NCI-H187 (cell line): ENCODE results near the gene FAAP20.
A peak's percentile ranks its signal among the peaks of the same experiment; 100 is the strongest.

ENCODE experiments used
- DNase-seq, 2 experiments: peaks; one replicate each; lab custom pipeline; 2025; lab: John Stamatoyannopoulos, UW

Gene FAAP20

GRCh38 chr1:2212274-2212531 lies 17.6 kb upstream of the FAAP20 start:
- no peak for DNase-seq

DNA sequence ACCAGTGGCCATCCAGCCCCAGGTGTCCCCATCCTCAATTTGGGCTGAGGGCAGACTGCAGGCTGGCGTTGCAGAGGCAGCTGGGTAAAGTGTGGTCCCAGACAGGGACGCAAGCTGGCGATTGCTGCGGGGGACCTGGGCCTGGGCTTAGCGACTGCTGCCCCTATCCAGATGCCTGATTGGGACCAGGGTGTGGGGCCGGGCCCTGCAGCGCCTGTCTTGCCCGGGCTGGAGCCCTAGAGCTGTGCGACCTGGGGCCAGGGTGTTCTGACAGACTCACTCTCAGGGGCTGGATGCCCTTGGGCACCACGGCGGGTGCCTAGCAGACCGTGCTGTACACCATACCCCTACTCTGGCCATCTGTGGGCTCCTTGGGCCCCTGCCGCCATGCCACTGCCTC lies 16.2 kb upstream of the FAAP20 start:
- no peak for DNase-seq

DNA sequence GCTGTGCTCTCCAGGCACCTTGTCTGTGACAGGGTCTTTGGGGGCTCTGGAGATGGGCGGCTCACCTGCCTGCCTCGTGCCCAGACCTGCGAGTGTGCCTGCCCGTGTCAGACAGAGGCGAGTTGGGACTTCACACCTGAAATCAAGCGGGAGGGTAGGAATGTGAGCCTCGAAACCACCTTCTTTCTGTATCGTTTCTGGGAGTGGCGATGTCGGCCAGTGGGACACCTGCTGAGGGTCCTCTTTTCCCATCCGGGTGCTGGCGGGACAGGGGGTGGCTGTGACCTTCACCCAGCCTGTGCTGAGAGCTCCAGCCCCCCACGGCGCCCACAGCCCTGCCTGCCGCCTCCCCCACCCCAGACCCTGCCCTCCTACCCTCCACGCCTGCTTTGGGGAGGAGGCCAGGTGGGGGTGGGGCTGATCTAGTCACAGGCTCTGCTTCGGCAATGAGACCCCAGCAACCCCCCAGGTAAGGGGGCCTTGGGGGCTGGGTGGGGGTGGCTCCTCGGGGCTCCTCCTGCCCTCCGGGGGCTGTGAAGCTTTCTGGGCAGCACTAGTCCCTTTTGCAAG lies 15.6 kb upstream of the FAAP20 start:
- no peak for DNase-seq

- no peak for DNase-seq
Observed at GRCh38 chr1:2209400-2210083, 15.0 kb upstream of the FAAP20 start.

- no peak for DNase-seq
Observed at GRCh38 chr1:2208309-2209239, 14.0 kb upstream of the FAAP20 start.

DNA sequence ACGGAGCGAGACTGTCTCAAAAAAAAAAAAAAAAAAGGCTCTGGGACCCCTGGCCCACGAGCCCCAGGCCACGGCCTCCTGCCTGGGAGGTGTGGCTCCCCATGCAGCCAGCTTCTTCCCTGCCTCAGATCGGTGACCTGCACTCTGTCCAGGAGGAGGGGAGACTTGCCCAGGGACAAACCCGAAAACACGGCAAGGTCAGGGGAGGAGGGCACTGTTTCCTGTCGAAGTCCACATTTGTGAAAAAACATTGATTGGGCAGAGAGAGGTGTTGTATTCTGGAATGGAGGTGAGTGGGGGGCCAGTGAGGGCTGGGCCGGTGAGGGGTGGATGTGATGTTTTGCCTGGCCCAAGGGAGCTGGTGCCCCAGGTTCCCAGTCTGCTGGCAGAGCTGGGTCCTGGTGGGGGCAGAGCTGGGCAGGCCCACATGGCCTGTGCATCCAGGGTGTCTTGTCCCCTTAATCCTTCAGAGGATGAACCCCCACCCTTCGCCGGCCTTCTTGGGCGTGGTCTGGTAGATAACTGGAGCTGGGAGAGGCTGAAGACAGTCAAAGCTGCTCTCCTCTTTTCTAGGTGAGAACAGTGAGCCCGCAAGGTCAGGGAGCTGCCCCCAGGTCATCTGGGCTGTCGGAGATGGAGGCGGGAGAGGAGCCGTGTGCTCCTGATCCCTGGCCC lies 12.4 kb upstream of the FAAP20 start:
- DNase-seq: no peak

DNA sequence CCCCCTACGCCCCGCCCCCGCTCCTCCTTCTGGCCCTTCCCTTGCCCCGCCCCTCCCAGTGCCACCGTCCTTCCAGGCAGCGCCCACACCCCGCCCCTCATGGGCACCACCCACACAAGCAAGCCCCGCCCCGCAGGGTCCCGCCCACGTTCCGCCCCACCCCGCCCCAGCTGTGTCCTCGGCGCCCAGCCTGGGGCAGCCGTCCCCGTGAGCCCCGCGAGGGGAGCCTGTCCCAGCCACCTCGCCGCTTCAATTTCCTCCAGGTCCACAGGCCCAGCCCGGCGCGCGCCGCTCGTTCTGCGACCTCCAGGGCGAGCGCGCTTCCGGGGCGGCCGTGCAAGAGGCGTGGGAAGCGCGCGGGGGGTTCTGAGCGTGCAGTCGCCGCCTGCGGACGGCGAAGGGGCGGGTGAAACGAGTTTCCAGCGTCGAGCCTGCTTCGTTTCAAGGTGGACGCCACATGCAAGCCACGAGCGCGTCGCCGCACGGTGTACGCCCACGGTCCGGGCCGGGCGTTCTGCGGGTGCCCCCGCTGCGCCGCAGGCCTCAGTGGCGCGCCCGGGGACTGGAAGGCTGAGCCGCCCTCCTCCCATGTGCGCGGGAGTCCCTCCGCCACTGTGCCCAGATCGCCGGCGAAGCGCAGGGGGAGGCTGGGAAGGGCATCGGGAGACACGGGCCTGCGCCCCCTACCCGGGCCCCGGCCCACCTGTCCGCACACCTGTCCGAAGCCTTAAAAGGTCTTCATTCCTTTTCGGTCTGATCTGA lies 10.8 kb upstream of the FAAP20 start:
- peak; percentile 63 to 90 for DNase-seq

GRCh38 chr1:2204415-2205190 lies 10.0 kb upstream of the FAAP20 start:
- peak; percentile 49 to 90 for DNase-seq

DNA sequence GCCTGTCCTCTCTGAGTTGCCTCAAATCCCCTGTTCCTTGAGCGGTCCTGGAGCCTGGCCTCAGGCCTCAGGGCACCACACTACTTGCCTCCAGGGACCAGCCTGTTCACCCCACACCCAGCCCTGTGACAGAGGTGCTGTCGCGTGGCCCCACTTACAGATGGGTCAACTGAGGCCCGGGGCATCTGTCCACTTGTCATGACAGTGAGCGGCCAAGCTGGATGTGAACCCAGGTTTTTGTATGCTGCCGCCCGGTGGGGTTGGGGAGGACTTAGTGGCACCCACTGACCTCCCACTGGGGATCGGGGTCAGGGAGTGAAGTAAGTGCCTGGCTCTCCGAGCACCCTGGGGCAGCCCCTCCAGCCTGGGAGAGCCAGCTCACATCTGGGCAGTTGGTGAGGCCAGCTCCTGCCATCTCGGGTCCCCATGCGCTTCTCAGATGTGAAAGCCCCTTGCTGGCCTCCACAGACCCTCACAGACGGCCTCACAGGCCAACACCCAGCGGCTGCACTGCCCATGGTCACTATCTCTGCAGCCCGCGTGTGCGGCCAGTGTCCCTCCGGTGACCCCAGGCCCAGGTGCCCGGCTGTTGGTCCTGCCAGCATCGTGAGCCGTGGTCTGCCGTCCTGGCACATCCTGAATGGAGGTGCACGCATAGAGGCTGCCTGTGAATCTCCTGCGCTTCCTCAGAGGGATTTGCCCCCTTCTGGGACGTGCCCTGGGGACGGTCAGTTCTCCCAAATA lies 9.3 kb upstream of the FAAP20 start:
- no peak for DNase-seq

DNA sequence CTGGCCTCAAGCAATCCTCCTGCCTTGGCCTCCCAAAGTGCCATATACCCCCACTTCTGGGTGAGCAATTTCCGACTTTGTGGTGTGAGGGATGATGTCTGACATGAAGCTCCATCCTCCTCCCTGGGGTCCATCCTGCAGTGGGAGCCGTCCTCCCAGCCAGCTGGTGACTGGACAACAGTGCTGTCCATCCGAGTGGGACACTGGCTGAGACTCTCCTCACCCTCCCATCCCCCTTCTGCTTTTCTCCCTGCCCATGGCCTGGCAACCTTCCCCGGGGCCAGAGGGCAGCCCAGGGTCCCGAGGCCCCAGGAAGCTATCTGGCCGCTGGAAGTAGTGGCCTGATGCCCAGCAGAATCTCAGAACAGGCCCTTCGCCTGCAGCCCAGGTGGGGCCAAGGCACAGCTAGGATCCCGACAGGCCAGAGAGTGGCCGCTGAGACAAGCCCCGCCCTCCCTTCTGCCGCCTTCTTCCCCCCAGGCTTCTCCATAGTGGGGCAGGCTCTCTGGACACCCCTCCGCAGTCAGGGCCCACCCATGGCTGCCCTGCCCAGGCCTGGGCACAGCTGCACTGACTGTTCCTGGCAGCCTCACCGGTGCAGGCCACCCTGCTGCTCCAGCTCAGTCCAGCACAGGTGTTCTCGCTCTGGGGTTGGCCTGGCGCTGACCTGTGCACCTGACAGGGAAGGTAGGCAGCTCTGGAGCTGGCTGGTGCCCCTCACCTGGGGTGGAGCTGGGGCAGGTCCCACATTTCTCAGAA lies 8.4 kb upstream of the FAAP20 start:
- no peak for DNase-seq

GRCh38 chr1:2202008-2202575 lies 7.5 kb upstream of the FAAP20 start:
- no peak for DNase-seq

DNA sequence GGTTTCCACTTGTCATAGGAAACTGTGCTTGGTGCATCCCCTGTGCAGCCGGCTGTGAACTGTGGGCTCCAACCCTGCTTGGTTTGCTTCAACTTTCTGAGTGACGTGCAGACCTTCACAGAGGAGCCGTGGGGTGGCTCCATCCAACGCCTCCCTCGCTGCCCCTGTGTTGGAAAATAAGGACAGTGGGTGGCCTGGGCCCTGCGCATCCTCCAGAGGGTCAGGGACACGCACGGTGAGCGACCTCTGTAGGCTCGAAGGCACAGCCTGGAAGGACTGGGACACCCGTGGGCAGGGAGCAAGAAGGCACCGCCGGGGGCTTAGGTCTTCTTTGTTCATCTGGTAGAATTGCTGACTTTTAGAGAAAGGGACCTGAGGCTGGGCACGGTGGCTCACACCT lies 6.5 kb upstream of the FAAP20 start:
- no peak for DNase-seq

DNA sequence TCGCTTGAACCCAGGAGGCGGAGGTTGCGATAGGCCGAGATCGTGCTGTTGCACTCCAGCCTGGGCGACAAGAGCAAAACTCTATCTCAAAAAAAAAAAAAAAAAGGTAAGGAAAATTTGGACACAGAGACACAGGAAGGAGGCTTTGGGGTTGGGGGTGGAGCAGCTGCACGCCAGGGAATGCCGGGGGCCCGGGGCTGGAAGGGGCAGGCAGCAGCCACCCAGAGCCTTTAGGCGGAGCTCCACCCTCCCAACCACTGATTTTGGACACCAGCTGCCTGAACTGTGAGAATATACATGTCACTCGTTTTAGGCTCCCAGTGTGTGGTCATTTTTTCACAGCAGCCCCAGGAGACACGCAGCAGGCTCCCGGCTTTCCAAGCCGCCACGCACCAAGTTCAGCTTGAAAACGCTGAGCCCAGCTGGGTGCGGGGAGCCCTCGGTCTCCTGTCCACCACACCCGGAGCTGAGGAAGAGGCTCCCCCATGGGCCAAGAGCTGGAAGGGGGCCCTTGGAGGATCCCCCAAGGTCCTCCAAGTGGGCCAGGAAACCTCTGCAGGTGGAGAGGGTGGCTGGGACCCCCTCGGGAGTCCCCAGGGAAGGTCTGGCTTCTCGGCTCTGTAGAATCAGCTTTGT lies 5.9 kb upstream of the FAAP20 start:
- DNase-seq: no peak

- DNase-seq: peak; percentile 22 to 70
Observed at GRCh38 chr1:2199042-2199810, 4.7 kb upstream of the FAAP20 start.

DNA sequence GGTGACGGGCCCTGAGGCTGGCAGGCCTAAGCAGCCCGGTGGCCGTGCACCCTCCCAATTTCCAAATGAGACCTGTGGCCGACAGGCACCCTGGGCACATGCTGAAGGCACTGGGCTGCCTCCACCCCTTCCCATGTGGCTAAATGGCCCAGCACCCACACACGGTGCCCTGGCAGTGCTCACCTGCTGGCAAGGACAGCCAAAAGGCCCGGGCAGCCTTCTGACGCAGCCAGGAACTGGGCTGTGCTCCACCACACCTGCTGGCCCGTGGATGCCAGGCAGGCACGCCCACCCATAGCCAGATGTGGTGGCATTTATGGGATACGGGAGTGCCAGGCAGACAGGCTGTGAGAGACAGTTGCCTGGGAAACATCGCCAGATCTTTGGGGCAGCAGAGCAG lies 4.0 kb upstream of the FAAP20 start:
- no peak for DNase-seq

DNA sequence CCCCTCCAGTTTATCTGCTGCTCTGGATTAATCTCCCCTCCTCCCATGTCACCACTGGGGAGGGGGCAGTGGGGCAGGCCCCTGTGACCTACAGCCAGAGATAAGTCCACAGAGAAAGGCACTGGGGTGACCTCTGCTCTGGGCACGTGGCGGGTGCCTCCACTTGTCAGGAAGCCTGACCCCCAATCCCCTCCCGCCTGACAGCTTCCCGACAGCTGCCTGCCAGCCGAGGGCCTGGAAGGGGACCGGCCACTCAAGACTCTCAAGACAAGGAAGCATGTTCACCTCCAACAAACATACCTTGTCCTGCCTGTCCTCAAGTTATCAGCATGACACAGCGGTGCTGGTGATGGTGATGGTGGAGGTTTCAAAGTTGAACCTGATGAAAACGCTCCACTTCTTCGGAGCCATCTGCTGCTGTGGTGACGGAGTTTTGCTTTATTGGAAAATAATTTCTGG lies 3.2 kb upstream of the FAAP20 start:
- no peak for DNase-seq

GRCh38 chr1:2196901-2197638 lies 2.5 kb upstream of the FAAP20 start:
- DNase-seq: no peak
